GM06990 (cell line): ENCODE results near the gene PTPRD.

ENCODE experiments used
- DNase-seq: peaks from one replicate; pipeline ENCODE4 v3.0.0-alpha.2; 2011; ENCODE audit not compliant: insufficient read length; ENCODE audit errors: extremely low read depth
- H3K27me3 ChIP-seq: replicated peaks from 2 replicates; pipeline ENCODE4 v1.6.0; 2011; ENCODE audit warnings: low read length; ENCODE audit not compliant: control insufficient read depth, insufficient read depth
- H3K36me3 ChIP-seq: 2 replicates; pipeline ENCODE4 v1.5.1; 2011; ENCODE audit warnings: low read length; ENCODE audit not compliant: control insufficient read depth, insufficient read depth
- H3K4me3 ChIP-seq: replicated peaks from 2 replicates; pipeline ENCODE4 v1.5.1; 2011; ENCODE audit warnings: low read depth, mild to moderate bottlenecking, control low read depth, low read length
- TF ChIP-seq, protein P1 (sequence below): IDR thresholded peaks from 2 replicates; pipeline ENCODE4 v1.5.1; 2011; ENCODE audit warnings: low read length, control low read depth, mild to moderate bottlenecking, inconsistent platforms; ENCODE audit not compliant: insufficient read depth, poor library complexity, severe bottlenecking

Gene PTPRD

GRCh38 chr9:10586407-10586806, 26.4 kb downstream of the PTPRD start:
- no peak for DNase-seq
- Histone ChIP-seq H3K4me3 (no peak overlapping the region), H3K27me3 (no peaks in the 10 kb centered on the region), H3K36me3 (no peaks in the 10 kb centered on the region)
- TF ChIP-seq, protein P1, sequence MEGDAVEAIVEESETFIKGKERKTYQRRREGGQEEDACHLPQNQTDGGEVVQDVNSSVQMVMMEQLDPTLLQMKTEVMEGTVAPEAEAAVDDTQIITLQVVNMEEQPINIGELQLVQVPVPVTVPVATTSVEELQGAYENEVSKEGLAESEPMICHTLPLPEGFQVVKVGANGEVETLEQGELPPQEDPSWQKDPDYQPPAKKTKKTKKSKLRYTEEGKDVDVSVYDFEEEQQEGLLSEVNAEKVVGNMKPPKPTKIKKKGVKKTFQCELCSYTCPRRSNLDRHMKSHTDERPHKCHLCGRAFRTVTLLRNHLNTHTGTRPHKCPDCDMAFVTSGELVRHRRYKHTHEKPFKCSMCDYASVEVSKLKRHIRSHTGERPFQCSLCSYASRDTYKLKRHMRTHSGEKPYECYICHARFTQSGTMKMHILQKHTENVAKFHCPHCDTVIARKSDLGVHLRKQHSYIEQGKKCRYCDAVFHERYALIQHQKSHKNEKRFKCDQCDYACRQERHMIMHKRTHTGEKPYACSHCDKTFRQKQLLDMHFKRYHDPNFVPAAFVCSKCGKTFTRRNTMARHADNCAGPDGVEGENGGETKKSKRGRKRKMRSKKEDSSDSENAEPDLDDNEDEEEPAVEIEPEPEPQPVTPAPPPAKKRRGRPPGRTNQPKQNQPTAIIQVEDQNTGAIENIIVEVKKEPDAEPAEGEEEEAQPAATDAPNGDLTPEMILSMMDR: no peak

DNA sequence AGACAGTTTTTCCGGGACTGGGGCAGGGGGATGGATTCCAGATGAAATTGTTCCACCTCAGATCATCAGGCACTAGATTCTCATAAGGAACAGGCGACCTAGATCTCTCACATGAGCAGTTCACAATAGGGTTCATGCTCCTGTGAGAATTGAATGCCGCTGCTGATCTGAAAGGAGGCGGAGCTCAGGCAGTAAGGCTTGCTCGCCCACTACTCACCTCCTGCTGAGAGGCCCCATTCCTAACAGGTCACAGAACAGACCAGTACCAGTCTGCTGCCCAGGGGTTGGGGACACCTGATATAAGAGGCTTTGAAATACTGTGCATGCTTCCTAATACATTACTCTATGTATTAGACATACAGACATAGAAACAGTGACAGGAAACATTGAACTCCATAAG, 41.1 kb downstream of the PTPRD start:
- Histone ChIP-seq H3K36me3 (no peaks in the 10 kb centered on the region), H3K4me3 (no peak overlapping the region), H3K27me3 (no peaks in the 10 kb centered on the region)
- TF ChIP-seq, protein P1: no peak
- no peak for DNase-seq

GRCh38 chr9:10566848-10567247, 46.0 kb downstream of the PTPRD start:
- Histone ChIP-seq H3K27me3 (no peaks in the 10 kb centered on the region), H3K4me3 (no peak overlapping the region), H3K36me3 (no peaks in the 10 kb centered on the region)
- DNase-seq: no peak
- TF ChIP-seq, protein P1: no peak

DNA sequence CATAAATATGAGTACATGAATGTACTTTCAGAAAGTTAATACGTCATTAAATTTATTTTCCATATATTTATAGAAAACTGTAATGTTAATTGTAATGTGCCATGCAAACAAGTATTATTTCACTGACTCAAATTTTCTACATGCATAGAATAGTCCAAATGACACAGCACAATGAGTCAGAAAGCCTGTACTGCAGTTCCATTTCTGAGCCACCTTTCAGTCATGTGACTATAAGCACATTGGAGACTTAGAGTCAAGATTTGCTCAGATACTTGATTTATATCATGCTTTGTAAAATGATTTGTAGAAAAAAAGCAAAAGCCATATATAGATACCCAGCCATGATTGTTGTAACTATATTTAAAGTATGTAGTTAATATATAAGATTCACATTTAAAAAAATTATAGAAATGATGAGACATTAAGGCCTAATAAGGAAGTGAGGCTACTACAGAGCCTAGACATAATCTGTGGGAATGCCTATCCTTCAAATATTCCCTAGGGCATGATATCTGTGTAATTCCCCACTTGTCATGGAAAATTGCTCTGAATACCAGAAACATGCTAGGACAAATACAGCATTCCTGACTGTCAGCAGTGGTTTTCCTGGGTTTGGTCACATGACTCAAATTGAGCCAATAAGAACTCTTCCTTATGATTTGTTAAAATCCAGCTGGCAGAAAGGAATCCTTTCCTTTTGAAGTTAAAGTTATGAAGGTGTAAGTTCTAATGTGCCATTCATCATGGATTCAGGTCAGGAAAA, 50.0 kb downstream of the PTPRD start:
- Histone ChIP-seq H3K27me3 (no peaks in the 10 kb centered on the region), H3K4me3 (no peak overlapping the region), H3K36me3 (no peaks in the 10 kb centered on the region)
- TF ChIP-seq, protein P1: no peak
- no peak for DNase-seq

DNA sequence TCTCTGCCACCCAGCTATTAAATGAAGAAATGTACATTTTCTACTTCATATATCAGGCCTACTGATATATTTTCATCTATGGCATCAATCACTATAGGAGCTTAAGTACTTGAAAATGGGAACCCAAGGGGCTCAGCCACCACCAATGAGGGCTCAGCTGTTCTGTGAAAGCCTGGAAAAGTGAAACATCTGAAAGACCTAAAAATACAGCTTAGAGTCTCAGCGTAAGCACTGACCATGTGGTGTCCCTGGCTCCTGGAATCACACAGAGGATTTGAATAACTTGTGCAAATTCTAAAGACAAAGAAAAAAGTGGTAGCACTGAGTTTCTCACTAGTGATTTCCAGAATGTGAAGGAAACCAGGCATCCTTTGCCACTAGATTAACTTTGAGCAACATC, 64.5 kb downstream of the PTPRD start:
- no peaks in the 10 kb centered on the region for H3K36me3 ChIP-seq
- H3K27me3 ChIP-seq: no peaks in the 10 kb centered on the region
- no peak overlapping the region for H3K4me3 ChIP-seq
- DNase-seq: no peak
- TF ChIP-seq, protein P1: no peak

GRCh38 chr9:10538073-10538472, 74.7 kb downstream of the PTPRD start:
- no peak for DNase-seq
- Histone ChIP-seq H3K27me3 (no peaks in the 10 kb centered on the region), H3K36me3 (no peaks in the 10 kb centered on the region), H3K4me3 (no peak overlapping the region)
- TF ChIP-seq, protein P1: no peak
